Stimulated activated CD8-positive, alpha-beta memory T cell treated with anti-CD3 and anti-CD28 coated beads, Interleukin-12 subunit alpha, Interleukin-12 subunit beta, amount 100 ng/mL, for 4 hours (primary cell): ENCODE data around the gene ADPRHL1.
"Not testable (repeated sequence)": the region's sequence is repeated elsewhere in the genome, so short reads cannot be mapped to it uniquely, and the experiment has no call there.

Experiments used
- DNase-seq: peaks from one replicate; pipeline ENCODE4 v3.0.0-alpha.2; 2020; ENCODE audit warnings: low read depth

Gene ADPRHL1

DNA sequence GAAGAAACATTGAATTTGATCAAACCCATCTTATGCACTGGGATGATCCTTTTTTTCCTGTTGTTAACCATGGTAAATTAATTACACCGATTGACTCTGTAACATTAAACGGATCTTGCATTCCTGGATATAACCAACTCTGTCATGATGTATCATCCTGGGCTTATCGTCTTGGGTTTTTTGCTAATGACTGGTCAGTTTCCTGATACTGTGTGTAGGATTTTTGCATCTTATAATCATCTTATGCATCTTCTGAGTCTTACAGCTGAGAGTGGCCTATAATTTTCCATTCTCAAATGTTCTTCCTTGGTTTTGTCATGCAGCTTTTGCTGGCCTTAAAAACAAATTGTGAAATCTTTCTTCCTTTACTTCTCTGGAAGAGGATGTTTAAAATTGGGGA, 24.4 kb upstream of the ADPRHL1 start:
- no peak for DNase-seq

GRCh38 chr13:113476811-113477210, 23.5 kb upstream of the ADPRHL1 start:
- DNase-seq = no peak

DNA sequence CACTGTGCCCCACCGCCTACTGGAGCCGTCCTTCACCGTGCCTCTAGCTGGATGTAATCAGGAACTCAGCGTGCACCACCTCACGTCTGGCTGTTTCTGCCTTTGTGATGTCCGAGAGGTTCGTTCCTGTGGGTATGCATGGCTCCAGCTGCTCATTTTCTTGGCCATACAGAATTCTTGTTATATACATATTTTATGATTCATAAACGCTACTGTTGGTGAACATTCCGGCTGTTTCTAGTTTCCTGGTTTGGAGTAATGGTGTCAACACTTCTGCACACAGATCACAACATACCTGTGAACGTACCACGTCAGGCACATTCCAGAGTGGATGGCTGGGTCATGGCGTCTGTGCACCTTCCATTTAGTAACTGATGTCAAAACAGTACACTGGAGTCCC, 22.6 kb upstream of the ADPRHL1 start:
- DNase-seq = no peak

DNA sequence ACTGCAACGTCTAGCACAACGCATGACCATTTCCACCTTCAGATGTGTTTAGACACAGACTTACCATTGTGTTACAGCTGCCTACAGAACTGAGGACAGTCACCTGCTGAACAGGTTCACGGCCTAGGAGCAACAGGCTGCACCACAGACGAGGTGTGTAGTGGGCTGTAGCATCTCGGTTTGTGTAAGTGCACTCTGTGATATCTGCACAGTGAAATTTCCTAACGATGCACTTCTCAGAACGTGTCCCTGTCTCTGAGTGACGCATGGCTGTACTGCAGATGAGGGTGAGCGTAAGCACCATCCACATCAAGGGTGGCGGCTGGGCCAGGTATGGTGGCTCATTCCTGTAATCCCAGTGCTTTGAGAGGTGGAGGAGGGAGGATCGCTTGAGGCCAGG, 22.0 kb upstream of the ADPRHL1 start:
- DNase-seq = no peak

GRCh38 chr13:113474179-113474578, 20.9 kb upstream of the ADPRHL1 start:
- DNase-seq = no peak

DNA sequence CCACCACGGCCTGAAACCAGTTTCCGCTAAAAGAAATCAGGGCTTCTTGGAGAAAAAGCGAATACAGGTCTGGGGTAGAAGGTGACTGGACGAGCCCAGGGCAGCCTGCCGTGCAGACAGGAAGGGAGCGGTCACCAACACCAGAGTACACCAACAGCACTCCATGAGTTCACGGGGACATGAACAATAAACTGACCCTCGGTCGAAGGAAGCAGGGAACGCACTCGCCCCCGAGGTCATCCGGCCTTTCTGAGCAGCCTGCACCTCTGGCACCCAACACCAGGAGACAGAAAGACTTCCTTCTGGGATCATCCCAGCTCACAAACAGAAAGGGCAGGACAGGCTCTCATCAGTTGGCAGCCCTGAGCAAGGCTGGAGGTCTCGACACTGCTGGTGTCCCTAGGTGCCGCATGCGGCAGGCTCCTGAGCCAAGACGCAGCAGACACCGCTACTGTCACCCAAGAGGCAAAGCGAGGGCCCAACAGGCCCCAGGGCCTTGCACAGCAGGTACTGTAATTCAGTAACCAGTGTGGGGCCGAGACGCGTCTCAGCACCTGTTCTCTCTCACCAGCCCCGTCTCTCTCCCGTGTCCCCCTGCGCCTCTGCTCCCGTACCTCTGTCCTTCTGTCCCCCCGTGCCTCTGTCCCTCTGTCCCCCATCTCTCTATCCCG, 19.2 kb upstream of the ADPRHL1 start:
- DNase-seq = no peak

GRCh38 chr13:113471844-113472243, 18.6 kb upstream of the ADPRHL1 start:
- DNase-seq = no peak

GRCh38 chr13:113470635-113471163, 17.4 kb upstream of the ADPRHL1 start:
- DNase-seq = not testable (repeated sequence)

GRCh38 chr13:113470073-113470472, 16.8 kb upstream of the ADPRHL1 start:
- DNase-seq = no peak

GRCh38 chr13:113469582-113469981, 16.3 kb upstream of the ADPRHL1 start:
- DNase-seq = no peak

- no peak for DNase-seq
These were observed 15.3 kb upstream of the ADPRHL1 start for GRCh38 chr13:113468472-113469201.

GRCh38 chr13:113468029-113468428, 14.7 kb upstream of the ADPRHL1 start:
- DNase-seq = no peak

DNA sequence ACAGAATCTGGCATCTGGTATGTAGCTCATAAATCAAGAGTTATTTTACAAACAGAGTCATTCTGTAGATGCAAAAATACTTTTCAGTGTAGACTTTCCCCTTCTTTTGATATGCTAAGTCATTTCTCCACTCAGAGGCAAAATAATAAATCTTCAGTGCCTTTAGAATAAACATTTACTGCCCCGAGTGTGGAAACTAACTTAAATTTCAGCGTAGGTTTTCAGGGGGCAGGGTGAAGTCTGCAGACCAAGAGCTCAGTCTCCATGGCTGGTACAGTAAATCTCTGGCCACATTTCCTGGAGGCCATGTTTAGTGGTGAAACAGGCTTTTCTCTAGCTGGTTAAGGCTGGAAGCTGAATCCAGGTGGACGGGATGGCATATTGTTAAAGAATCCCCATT, 13.1 kb upstream of the ADPRHL1 start:
- no peak for DNase-seq

DNA sequence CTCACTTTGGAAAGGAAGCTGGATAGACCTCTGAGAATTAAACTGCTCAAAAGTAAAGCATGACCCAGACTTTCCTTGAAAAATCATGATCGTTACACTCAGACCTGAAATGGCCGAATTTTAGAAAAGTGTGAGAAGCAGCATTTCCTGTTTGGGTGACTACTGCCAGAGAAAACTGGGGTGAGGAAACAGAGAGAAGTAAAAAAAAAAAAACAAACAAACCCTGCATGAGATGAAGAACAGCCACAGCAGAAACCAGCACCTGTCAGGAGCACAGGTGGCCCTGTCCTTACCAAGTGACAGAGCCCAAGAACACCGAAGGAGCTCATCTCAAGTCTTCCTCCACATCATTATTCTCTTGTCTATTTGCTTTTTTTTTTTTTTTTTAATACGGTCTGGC, 12.0 kb upstream of the ADPRHL1 start:
- DNase-seq = no peak

- no peak for DNase-seq
These were observed 11.2 kb upstream of the ADPRHL1 start for GRCh38 chr13:113464476-113464875.

- no peak for DNase-seq
These were observed 7.9 kb upstream of the ADPRHL1 start for GRCh38 chr13:113461022-113461751.

DNA sequence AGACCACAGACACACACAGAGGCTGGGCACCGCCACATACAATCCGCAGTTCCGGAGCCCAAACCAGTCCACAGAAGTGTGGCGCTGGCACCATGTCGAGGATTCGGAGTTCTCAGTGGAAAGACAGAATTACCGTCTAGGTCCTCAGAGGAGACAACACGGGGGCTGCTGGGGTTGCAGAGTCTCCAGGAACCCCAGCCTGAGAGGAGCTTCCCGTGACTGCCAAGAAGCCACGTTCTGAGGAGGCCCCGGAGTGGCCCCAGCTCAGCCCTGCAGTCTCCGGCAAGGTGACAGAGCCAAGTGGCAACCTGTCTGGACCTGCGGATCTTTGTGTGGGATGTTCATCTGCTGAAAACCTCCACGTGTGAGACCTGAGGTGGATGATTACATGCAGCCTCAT, 7.3 kb upstream of the ADPRHL1 start:
- DNase-seq = no peak

GRCh38 chr13:113460064-113460555, 6.8 kb upstream of the ADPRHL1 start:
- no peak for DNase-seq

GRCh38 chr13:113458253-113459065, 5.2 kb upstream of the ADPRHL1 start:
- DNase-seq = no peak

- DNase-seq = no peak
These were observed 4.2 kb upstream of the ADPRHL1 start for GRCh38 chr13:113457510-113457909.

DNA sequence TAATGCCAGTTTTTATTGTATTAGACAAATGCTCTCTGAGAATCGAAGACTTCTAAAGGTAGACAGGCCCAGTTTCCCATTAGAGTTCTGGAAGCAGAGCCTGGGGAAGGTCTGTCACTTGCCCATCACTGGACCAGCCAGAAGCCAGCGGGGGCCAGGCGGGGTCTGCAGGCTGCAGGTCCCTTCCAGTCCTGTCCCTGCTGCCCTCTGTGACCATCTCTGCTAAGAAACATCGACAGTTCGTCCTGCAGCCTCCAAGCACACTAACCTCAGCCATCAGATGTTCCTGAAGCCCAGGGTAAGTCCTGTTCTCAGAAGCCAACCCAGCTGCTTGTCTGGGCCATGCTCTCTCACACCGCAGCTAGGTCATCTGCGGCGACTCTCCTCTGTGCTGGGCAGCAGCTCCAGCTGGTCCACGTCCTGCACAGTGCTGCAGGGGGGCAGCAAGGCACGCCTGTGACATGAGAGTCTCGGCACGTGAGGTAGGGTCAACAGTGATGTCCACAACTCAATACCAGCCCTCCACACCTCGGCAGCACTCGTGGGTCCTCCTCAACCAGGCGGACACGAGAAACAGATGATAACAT, 2.9 kb upstream of the ADPRHL1 start:
- DNase-seq = no peak
